HG03565 (cell line): Measurements from ENCODE around the gene DYSF.

Source experiments
- ATAC-seq: cut with Tn5 transposase; IDR thresholded peaks from one replicate; pipeline ENCODE4 v1.9.1; 2021; ENCODE audit warnings: mild to moderate bottlenecking, moderate library complexity; ENCODE audit not compliant: unreplicated experiment

DYSF gene

DNA sequence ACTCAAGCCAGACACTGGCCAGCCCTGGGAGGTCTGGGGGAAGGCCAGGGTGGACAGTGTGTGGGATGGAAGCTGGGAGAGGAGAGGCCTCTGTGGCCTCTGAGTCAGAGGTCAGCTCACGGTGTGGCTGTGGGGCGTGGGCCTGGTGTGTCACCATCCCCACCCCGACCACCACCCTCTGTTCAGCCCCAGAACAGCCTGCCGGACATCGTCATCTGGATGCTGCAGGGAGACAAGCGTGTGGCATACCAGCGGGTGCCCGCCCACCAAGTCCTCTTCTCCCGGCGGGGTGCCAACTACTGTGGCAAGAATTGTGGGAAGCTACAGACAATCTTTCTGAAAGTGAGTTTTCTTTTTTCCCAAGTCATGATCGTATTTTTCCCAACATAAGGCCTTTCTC, 110.5 kb downstream of the DYSF start:
- ATAC-seq = no peak

DNA sequence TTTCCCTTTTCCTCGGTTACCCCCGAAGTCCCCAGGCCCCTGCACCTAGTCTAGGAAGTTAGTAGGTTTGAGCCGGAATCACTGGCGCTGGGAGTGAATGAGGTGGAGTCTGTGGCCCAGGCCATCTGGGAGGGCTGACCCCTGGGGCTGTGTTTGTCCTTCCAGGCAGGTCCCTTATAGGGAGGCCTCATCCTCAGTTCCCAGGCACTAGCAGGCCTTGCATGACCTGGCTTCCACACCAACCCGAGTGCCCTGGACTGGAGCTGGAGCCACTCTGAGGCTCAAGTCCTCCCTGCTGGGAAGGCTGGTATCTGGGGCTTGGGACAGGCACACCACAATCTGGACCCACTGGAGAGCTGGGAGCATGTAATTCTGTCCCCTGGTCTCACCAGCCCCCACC, 111.0 kb downstream of the DYSF start:
- ATAC-seq = no peak

GRCh38 chr2:71564790-71565189, 111.4 kb downstream of the DYSF start:
- no peak for ATAC-seq

DNA sequence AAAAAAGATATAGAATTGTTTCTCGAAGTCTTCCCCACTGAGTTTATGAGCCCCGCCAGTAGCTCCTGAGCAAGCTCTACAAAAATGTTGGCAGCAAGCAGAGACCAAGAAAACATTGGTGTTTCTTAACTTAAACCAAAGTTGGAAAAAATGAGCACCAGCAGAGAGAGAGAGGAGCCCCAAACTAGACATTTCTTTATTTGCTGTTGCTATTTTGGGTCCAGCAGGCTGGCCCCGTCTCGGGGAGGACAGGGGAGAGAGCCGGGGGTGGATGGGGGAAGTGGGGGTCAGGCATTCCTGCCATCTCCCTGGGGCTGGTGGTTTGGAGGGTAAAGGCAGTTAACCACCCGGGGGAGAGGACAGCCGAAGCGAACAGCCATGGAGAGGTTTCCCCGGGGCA, 113.0 kb downstream of the DYSF start:
- no peak for ATAC-seq

DNA sequence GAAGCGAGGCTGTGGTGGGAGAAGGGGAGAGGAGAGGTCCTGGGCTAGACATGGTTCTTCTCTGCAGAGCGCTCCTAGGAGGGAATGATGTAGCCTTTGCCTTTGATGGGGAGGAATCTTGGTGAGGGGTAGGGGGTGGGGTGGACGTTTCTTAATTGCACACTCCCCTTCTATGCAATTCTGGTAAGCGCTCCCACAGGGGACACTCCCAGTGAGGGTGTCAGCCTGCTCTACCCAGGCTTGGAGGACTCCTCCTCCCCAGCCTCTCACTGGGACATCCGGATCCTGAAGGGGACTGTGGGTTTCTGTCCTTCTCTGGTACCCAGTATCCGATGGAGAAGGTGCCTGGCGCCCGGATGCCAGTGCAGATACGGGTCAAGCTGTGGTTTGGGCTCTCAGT, 114.3 kb downstream of the DYSF start:
- no peak for ATAC-seq

GRCh38 chr2:71568103-71568502, 114.7 kb downstream of the DYSF start:
- ATAC-seq = no peak

DNA sequence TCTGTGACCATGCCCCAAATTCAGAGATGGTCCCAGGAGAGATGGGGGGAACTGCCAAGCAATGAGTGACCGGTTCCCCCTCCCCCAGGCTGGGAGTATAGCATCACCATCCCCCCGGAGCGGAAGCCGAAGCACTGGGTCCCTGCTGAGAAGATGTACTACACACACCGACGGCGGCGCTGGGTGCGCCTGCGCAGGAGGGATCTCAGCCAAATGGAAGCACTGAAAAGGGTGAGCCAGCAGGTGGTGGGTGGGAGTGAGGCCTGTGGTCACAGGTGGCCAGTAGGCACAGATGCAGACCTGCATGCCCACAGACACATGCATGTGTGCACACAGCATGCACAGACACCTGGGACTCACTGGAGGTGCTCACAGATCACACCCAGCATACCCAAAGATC, 117.2 kb downstream of the DYSF start:
- ATAC-seq = no peak

- no peak for ATAC-seq
These were observed 117.6 kb downstream of the DYSF start for GRCh38 chr2:71570951-71571460.

- ATAC-seq = no peak
These were observed 118.6 kb downstream of the DYSF start for GRCh38 chr2:71571945-71572344.

GRCh38 chr2:71575966-71576365, 122.6 kb downstream of the DYSF start:
- ATAC-seq = no peak

- ATAC-seq = no peak
These were observed 123.2 kb downstream of the DYSF start for GRCh38 chr2:71576541-71576940.

DNA sequence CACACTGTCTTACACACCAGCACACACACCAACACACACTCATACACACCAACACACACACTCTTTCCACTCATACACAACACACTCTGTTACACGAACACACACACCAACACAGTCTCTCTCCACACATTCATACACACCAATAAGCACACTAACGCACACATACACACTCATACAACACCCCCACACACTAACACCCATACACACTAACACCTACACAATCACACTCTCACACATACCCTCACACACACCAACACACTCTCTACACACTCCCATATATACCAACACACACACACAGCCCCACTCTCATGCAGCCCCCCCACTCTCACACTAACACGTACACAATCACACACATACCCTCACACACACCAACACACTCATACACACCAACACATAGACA, 123.8 kb downstream of the DYSF start:
- ATAC-seq = no peak

- ATAC-seq = no peak
These were observed 125.5 kb downstream of the DYSF start for GRCh38 chr2:71578767-71579342.

DNA sequence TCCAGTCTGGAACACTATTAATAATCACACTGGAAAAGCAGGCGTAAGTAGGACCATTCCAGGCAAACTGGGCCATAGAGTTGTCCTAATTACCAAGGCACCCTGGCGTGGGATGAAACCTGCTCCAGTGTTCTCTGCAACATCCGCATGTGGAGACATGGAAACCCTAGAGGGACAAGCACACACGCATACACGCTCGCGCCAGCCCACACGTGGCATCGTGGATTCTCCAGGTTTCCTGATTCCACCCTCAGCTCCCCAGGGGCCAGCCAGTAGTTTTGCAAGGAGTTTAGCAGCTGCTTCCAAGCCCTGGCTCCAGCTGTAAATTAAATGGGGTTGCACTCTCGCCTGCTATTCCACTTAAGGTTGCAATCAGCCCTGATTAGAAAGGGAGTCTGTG, 127.7 kb downstream of the DYSF start:
- no peak for ATAC-seq

DNA sequence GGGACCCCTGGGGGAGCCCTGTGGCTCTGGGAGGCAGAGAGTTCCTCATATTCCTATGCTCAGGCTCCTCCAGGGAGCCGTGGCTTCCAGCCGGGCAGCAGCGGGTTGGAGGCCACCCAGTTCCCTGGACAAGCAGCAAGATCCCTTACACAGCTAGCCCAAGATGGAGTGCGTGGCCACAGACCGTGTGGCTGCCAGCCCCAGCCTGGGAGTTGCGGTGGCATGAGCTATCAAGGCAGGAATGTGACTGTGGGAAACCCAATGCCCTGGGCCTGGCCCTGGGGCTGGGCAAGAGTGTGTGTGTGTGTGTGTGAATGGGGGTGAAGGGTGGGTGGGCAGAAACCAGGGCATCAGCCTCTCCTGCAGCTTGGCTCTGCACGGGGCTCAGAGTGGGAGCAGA, 130.5 kb downstream of the DYSF start:
- no peak for ATAC-seq

GRCh38 chr2:71586471-71586870, 133.1 kb downstream of the DYSF start:
- no peak for ATAC-seq

GRCh38 chr2:71587509-71588073, 134.2 kb downstream of the DYSF start:
- no peak for ATAC-seq

DNA sequence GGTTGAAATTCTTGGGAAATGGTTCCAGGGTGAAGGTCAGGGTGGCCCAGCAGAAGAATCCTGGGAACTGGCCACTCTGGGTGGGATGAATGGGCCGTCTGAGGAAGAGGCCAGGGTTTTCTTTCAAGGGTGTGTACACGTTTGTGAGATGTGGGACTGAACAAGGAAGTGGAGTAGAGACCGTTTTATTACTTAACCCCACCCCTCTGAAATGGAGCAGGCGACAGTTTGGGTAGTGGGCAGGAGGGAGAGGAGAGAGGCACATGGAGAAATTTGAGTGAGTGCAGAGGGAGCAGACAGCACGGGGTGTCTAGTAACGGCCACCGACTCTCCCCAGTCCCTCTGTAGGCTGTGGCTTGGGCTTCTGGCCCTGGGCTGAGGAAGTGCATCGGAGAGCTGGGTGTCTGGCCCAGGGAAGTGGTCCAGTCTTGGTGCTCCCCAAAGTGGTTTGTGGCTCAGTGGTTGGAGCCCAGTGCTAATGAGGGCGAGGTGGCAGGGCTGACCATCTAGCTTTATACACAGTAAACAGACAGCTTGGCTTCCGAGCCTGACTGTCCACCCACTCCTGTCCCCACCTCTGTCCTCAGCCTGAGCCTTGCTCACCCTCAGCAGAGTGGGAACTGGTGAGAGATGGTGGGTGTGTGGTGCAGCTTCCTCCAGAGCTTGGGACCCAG, 135.3 kb downstream of the DYSF start:
- ATAC-seq = no peak

DNA sequence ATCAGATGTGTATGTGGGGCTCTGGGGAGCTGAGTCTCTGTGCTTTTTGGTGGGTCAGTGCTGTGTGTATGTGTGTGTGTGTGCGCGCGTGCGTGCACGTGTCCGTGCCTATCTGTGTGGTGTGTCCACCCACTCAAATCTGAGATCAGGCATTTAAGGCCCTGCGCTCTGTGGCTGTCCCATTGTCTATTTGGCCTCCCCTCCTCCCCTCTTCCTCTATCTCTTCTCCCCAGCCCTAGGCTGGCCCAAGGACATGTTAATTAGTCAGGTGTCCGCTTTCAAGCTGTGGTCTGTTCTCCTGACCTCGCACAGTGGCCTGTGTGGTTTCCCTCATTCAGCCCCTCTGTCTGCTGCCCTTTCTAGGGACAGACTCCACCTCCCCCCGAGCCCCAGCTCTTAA, 136.4 kb downstream of the DYSF start:
- ATAC-seq = no peak

- ATAC-seq = no peak
These were observed 137.7 kb downstream of the DYSF start for GRCh38 chr2:71591044-71591443.

GRCh38 chr2:71592181-71592711, 138.9 kb downstream of the DYSF start:
- no peak for ATAC-seq

DNA sequence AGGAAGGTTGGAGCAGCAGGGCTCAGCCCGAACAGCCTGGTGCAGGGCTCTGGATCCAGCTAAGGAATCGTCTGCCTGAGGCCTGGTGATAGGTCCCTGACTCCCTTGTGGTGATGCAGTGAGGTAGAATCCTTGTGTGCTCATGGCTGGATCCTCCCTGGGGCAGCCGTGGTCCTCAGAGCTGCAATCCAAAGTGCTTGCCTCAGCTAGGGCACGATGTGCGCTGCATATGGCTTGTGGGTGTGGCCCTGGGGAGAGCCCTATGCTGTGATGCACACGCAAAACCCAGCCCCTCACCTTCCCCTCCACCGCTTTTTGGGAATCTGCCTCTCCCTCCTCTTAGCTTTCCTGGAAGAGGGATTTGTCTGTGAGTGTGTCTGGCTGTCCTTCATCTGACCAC, 142.2 kb downstream of the DYSF start:
- ATAC-seq = no peak
